Endothelial cell of umbilical vein (primary cell): ENCODE results near the gene MAPKBP1. TPM values are rescaled to one million over a fixed set of nuclear protein-coding genes. Genes with fewer than 3 reads are reported as not detected.

Experiments used
- BruUV-seq: library from RNA; stranded (reverse); fragments of 400-500 nt; replicated peaks from 2 replicates; lab custom pipeline; 2021; lab: Mats Ljungman, UMichigan
- CTCF ChIA-PET: fragments of 300-600, 350-600 bp; sonication (Branson Sonifier 250); formaldehyde crosslinking; loops from one replicate; lab custom pipeline; 2021; ENCODE audit warnings: antibody characterized with exemption, inconsistent platforms; lab: Charles Lee
- POLR2A ChIA-PET: fragments of 300-600, 350-600 bp; sonication (Branson Sonifier 250); formaldehyde crosslinking; loops from one replicate; lab custom pipeline; 2021; ENCODE audit warnings: antibody characterized with exemption, inconsistent platforms; lab: Charles Lee
- DNase-seq: peaks from one replicate; pipeline ENCODE4 v3.0.0-alpha.2; 2011; ENCODE audit warnings: low read depth, low spot score
- FAIRE-seq: peaks from 2 replicates; lab custom pipeline; 2011; peaks lifted over from hg19 to GRCh38; lab: Jason Lieb, UNC
- H2AFZ ChIP-seq: 2 replicates; pipeline ENCODE4 v1.6.0; 2012; ENCODE audit warnings: low read depth, low read length, control low read depth, inconsistent platforms
- H3K27ac ChIP-seq: 2 replicates; pipeline ENCODE4 v1.5.1; 2011; ENCODE audit warnings: low read depth, mild to moderate bottlenecking, control low read depth, low read length, moderate library complexity; ENCODE audit not compliant: insufficient read depth
- H3K27me3 ChIP-seq, 2 experiments: 2 replicates each; pipeline versions ENCODE4 v1.6.0 to v1.6.1; 2011; ENCODE audit warnings: low read length in 2 of 2, mixed read lengths in 1 of 2; ENCODE audit not compliant: control insufficient read depth in 2 of 2, insufficient read depth in 2 of 2
- H3K36me3 ChIP-seq, 2 experiments: 2 replicates in 1 of 2; 3 replicates in 1 of 2; pipeline ENCODE4 v1.5.1; 2011; ENCODE audit warnings: low read length in 2 of 2, mild to moderate bottlenecking in 1 of 2, moderate library complexity in 1 of 2; ENCODE audit not compliant: control insufficient read depth in 2 of 2, insufficient read depth in 2 of 2; ENCODE audit errors: extremely low read depth in 1 of 2
- H3K4me1 ChIP-seq: 3 replicates; pipeline ENCODE4 v1.5.1; 2011; ENCODE audit warnings: mild to moderate bottlenecking, low read length; ENCODE audit not compliant: control insufficient read depth, insufficient read depth; ENCODE audit errors: extremely low read depth
- H3K4me2 ChIP-seq: 2 replicates; pipeline ENCODE4 v1.6.1; 2011; ENCODE audit warnings: low read length, control low read depth, mixed read lengths; ENCODE audit not compliant: insufficient read depth
- H3K4me3 ChIP-seq, 3 experiments: fragments of 200-600 bp in 1 of 3; sonication (generic), shearing (Covaris generic) in 1 of 3; replicated peaks in 1 of 3; 2 replicates each; pipeline ENCODE4 v1.5.1; 2011 to 2016; ENCODE audit warnings: control low read depth in 3 of 3, low read length in 3 of 3, mild to moderate bottlenecking in 2 of 3, inconsistent platforms in 1 of 3, low read depth in 1 of 3, moderate library complexity in 1 of 3; ENCODE audit not compliant: insufficient read depth in 1 of 3
- H3K79me2 ChIP-seq: 2 replicates; pipeline ENCODE4 v1.6.0; 2012; ENCODE audit warnings: low read length, inconsistent platforms; ENCODE audit not compliant: control insufficient read depth, insufficient read depth
- H3K9ac ChIP-seq: replicated peaks from 2 replicates; pipeline ENCODE3; 2011; ENCODE audit warnings: low read length, control low read depth; ENCODE audit not compliant: insufficient read depth; ENCODE audit errors: extremely low read depth
- H3K9me1 ChIP-seq: replicated peaks from 3 replicates; pipeline ENCODE4 v1.6.0; 2011; ENCODE audit warnings: mild to moderate bottlenecking, low read length; ENCODE audit not compliant: control insufficient read depth, insufficient read depth; ENCODE audit errors: extremely low read depth
- H3K9me3 ChIP-seq: replicated peaks from 2 replicates; pipeline ENCODE4 v1.5.1; 2012; ENCODE audit warnings: low read length, inconsistent platforms; ENCODE audit not compliant: control insufficient read depth, insufficient read depth
- H4K20me1 ChIP-seq: replicated peaks from 2 replicates; pipeline ENCODE3; 2011; ENCODE audit warnings: mild to moderate bottlenecking, low read length; ENCODE audit not compliant: control insufficient read depth, insufficient read depth; ENCODE audit errors: extremely low read depth
- CTCF ChIP-seq, 2 donors: IDR thresholded peaks; 1 replicate in 1 of 2; 2 replicates in 1 of 2; pipeline ENCODE4 v1.5.1; 2011; ENCODE audit warnings: low read length in 2 of 2, mild to moderate bottlenecking in 2 of 2, moderate library complexity in 2 of 2, control low read depth in 1 of 2, inconsistent platforms in 1 of 2, low read depth in 1 of 2; ENCODE audit not compliant: insufficient read depth in 1 of 2; ENCODE audit errors: extremely low read depth in 1 of 2
- EZH2 ChIP-seq: IDR thresholded peaks from 2 replicates; pipeline ENCODE4 v1.6.1; 2012; ENCODE audit warnings: borderline replicate concordance, low read depth, mild to moderate bottlenecking, moderate library complexity, low read length, inconsistent platforms; ENCODE audit not compliant: severe bottlenecking
- FOS ChIP-seq: IDR thresholded peaks from 2 replicates; pipeline ENCODE4 v1.6.1; 2011; ENCODE audit warnings: mild to moderate bottlenecking, low read length, moderate library complexity, borderline replicate concordance; ENCODE audit not compliant: insufficient read depth
- GATA2 ChIP-seq: IDR thresholded peaks from 2 replicates; pipeline ENCODE4 v1.7.0; 2011; ENCODE audit warnings: low read depth, mild to moderate bottlenecking, moderate library complexity, mixed read lengths, low read length; ENCODE audit not compliant: insufficient read length, insufficient read depth
- JUN ChIP-seq: IDR thresholded peaks from 2 replicates; pipeline ENCODE4 v1.6.1; 2011; ENCODE audit warnings: borderline replicate concordance, low read depth; ENCODE audit not compliant: insufficient read length, insufficient read depth
- MAX ChIP-seq: IDR thresholded peaks from 2 replicates; pipeline ENCODE4 v1.6.1; 2011; ENCODE audit not compliant: insufficient read depth, insufficient read length
- MYC ChIP-seq: IDR thresholded peaks from one replicate; pipeline ENCODE4 v1.6.1; 2011; ENCODE audit warnings: mild to moderate bottlenecking, low read depth, low read length
- POLR2A ChIP-seq: IDR thresholded peaks from 2 replicates; pipeline ENCODE4 v1.6.1; 2012; ENCODE audit warnings: low read depth, mild to moderate bottlenecking, control low read depth, low read length
- POLR2AphosphoS5 ChIP-seq: IDR thresholded peaks from 2 replicates; pipeline ENCODE4 v1.6.1; 2012; ENCODE audit warnings: low read depth, mild to moderate bottlenecking, control low read depth, low read length, moderate library complexity; ENCODE audit not compliant: insufficient read depth
- dilution Hi-C: fragments of 300-500 bp; cut with MboI; formaldehyde crosslinking; loops from one replicate; pipeline ENCODE4 v1.15.0; 2019; ENCODE audit warnings: low sequenced_read_pairs; ENCODE audit not compliant: extremely low pct_ligation_motif_present
- intact Hi-C: fragments of 100-400 bp; cut with micrococcal nuclease; formaldehyde crosslinking; loops from one replicate; pipeline ENCODE4 v1.10.0; 2022
- polyA plus RNA-seq, 4 experiments: library from polyadenylated mRNA; depleted of rRNA in 3 of 4; stranded (reverse) in 3 of 4; unstranded in 1 of 4; fragments of >200 nt; gene quantifications; 2 replicates each; pipeline versions ENCODE4 v1.2.1 to v1.2.3, GENCODE V29; 2011 to 2012; ENCODE audit warnings: missing spikeins in 1 of 4
- total RNA-seq: library from RNA; stranded (reverse); gene quantifications from 2 replicates; pipeline ENCODE4 v1.2.3, GENCODE V29; 2021

MAPKBP1 gene
- total and polyA plus RNA-seq, 2 donors (not counting 3 experiments of a cell fraction or from before 2014, with no cell fraction given), result 12.3 to 55.8 TPM

- Histone ChIP-seq H3K9me3 (no peaks in the 10 kb centered on the region), H2AFZ (no peak overlapping the region), H3K27ac (no peak overlapping the region), H3K9me1 (no peaks in the 10 kb centered on the region), H3K4me1 (no peaks in the 10 kb centered on the region), H3K79me2 (no peaks in the 10 kb centered on the region), H3K4me3 (no peak overlapping the region), H3K36me3 (peaks cover 13 to 54% of the 10 kb centered on the region in 2 experiments), H4K20me1 (no peaks in the 10 kb centered on the region), H3K27me3 (no peaks in the 10 kb centered on the region), H3K4me2 (no peak overlapping the region), H3K9ac (no peak overlapping the region)
- TF ChIP-seq MYC (no peak), JUN (no peak), GATA2 (no peak), MAX (no peak), POLR2A (no peak), CTCF (IDR thresholded peaks at IDR 0.05; ENCODE audit: extremely low read depth in 1 of 2, insufficient read depth in 1 of 2, low read depth in 1 of 2, low read length in 2 of 2) (no peak), EZH2 (no peak), FOS (no peak), POLR2AphosphoS5 (no peak)
- POLR2A ChIA-PET, result no interaction called here
- no peak for DNase-seq
- dilution Hi-C loops (no loop called here), intact Hi-C loops (no loop called here)
- FAIRE-seq, result no peak
- CTCF ChIA-PET, result interaction anchor here (1.0 to 1.2 kb wide), 4 partner anchors 9 to 217 kb away, joined by 4 to 6 read pairs (median 4); no protein-coding TSS in a partner anchor
- no TSS peak for BruUV-seq
These were observed 46.6 kb downstream of the MAPKBP1 start for GRCh38 chr15:41820791-41821423.
